GM12801 (cell line): Measurements from ENCODE around the gene GAREM1.

Source experiments
- CTCF ChIP-seq: IDR thresholded peaks from one replicate; pipeline ENCODE4 v1.5.1; 2011; ENCODE audit warnings: control low read depth; ENCODE audit not compliant: insufficient read length; ENCODE audit errors: extremely low read depth

Gene GAREM1

GRCh38 chr18:32257084-32257785 lies 213.4 kb downstream of the GAREM1 start:
- TF ChIP-seq CTCF, result no peak

- TF ChIP-seq CTCF, result no peak
Measured at GRCh38 chr18:32255570-32255969, 215.1 kb downstream of the GAREM1 start.

- TF ChIP-seq CTCF, result no peak
Measured at GRCh38 chr18:32252141-32252860, 218.4 kb downstream of the GAREM1 start.

GRCh38 chr18:32251466-32251865 lies 219.2 kb downstream of the GAREM1 start:
- TF ChIP-seq CTCF, result no peak

- no peak for TF ChIP-seq CTCF
Measured at GRCh38 chr18:32249147-32249929, 221.3 kb downstream of the GAREM1 start.

- TF ChIP-seq CTCF, result no peak
Measured at GRCh38 chr18:32244881-32245280, 225.8 kb downstream of the GAREM1 start.

- TF ChIP-seq CTCF, result no peak
Measured at GRCh38 chr18:32243358-32243757, 227.3 kb downstream of the GAREM1 start.
